HG02588 (cell line): ENCODE measurements around the gene TRMT2A.
"Not testable (repeated sequence)": the region's sequence is repeated elsewhere in the genome, so short reads cannot be mapped to it uniquely, and the experiment has no call there.

Experiments used
- ATAC-seq: cut with Tn5 transposase; IDR thresholded peaks from one replicate; pipeline ENCODE4 v1.9.1; 2021; ENCODE audit warnings: mild to moderate bottlenecking, moderate library complexity; ENCODE audit not compliant: unreplicated experiment

The TRMT2A gene, protein sequence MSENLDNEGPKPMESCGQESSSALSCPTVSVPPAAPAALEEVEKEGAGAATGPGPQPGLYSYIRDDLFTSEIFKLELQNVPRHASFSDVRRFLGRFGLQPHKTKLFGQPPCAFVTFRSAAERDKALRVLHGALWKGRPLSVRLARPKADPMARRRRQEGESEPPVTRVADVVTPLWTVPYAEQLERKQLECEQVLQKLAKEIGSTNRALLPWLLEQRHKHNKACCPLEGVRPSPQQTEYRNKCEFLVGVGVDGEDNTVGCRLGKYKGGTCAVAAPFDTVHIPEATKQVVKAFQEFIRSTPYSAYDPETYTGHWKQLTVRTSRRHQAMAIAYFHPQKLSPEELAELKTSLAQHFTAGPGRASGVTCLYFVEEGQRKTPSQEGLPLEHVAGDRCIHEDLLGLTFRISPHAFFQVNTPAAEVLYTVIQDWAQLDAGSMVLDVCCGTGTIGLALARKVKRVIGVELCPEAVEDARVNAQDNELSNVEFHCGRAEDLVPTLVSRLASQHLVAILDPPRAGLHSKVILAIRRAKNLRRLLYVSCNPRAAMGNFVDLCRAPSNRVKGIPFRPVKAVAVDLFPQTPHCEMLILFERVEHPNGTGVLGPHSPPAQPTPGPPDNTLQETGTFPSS

GRCh38 chr22:20116951-20117632 lies at the start of gene TRMT2A:
TRMT2A (minus strand) TSS chr22:20117226; CDS start chr22:20116906, 320 bp downstream.
- ATAC-seq, result peak; percentile 75

DNA sequence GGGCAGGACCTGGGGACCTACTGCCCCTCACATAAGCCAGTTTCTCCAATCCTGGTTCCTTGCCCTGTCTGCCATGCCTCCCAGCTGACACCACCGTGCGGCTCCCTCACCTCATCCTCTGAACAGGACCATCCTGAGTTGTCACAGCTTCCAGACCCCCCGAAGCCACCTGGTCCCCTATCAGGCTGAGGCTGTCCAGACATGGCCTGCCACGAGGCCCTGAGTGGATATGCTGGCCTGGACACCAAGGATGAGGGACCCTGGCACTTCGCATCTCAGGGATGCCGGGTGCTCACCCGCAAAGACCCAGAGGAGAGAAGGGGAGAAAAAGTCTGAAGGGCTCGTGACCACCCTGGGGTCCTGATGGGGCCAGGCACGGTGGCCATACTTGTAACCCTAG lies 49.7 kb upstream of the TRMT2A start:
- no peak for ATAC-seq

- ATAC-seq, result no peak
Observed at GRCh38 chr22:20165913-20166312, 48.9 kb upstream of the TRMT2A start.

DNA sequence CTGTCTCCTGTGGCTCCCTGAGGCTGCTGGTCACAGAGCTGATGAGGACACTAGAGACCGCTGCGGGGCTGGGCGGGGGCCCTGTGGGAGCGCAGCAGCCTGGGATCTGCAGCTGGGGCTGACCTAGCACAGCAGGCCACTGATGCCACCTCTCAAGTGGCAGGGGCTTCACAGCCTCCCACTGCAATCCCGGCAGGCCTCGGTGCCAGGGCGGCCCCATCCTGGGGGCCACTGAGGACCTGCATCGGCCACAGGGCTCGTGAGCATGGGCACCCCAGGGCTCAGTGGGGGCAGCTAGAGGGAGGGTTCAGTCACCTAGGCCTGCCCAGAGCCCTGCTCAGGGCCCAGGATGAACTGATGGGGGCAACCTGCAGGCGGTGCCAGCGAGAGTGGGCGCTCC lies 48.4 kb upstream of the TRMT2A start:
- no peak for ATAC-seq

DNA sequence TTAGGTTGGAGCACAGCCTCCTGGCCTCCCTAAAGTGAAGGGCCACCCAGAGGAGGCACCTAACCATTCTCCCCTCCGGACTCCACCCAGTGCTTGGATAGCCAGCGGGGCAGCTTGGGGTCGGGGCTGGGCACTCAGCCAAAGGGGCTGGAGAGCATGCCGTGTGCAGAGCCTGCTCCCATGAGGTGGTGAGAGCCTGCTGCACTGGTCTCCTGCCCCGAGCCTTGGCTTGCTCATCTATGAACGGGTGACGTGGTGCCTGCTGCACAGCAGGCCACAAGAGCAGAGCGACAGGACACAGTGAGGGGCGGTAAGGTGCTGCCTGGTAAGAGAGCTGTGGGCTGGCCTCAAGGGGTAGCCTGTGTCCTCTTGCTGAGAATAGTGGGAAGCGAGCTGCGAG lies 47.8 kb upstream of the TRMT2A start:
- ATAC-seq, result no peak

DNA sequence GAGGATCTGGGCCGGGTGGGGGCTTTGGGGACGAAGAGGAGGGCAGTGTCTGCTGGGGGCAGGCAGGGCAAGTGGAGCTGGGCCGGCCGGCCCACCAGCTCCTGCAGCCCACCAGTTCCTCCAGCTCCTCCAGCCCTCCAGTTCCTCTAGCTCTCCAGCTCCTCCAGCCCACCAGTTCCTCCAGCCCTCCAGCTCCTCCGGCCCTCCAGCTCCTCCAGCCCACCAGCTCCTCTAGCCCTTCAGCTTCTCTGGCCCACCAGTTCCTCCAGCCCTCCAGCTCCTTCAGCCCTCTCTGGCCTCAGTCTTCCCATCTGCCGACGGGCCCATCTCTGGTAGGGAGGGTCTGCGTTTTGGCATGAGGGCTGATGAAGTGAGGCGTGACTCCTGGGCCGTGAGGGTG lies 43.0 kb upstream of the TRMT2A start:
- no peak for ATAC-seq

DNA sequence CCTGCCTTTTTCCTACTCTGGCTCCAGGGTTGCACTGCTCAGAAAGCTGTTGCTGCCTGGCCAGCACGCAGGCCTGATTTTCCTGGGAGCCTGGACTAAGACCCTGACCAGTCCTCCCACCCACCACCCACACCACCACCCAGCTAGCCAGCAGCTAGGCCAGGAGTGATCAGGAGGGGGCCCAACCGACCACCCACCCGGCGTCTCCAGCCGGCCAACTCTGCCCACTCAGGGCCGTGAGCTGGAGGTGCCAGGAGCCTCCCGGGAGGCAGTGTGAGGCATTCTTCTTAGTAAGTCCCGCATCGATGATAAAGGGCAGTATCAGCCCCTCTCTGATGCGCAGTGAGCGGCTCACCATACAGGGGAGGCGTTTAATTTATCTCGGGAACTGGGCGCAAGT lies 42.5 kb upstream of the TRMT2A start:
- not testable (repeated sequence) for ATAC-seq

DNA sequence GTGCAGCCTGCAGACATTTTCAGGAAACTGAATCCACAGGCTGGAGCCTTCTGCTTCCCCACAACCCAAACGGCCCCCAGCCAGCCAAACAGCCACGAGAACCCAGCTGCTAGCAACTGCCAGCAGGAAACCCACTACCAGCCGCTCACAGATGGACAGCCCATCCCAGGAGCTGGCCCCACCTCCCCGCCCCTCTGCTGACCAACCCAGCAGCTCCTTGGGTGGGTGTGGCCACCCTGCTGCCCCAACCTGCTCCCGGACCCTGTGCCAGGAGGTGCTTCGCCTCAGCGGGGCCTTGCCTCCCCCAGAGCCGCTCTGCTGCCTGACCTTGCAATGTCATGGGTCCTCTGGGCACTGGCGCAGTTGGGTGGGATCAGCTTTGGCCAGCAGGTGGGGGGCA lies 42.0 kb upstream of the TRMT2A start:
- ATAC-seq, result no peak

GRCh38 chr22:20158391-20159036 lies 41.5 kb upstream of the TRMT2A start:
- no peak for ATAC-seq

GRCh38 chr22:20157430-20158183 lies 40.6 kb upstream of the TRMT2A start:
- ATAC-seq, result no peak

- ATAC-seq, result no peak
Observed at GRCh38 chr22:20156611-20157429, 39.8 kb upstream of the TRMT2A start.

- no peak for ATAC-seq
Observed at GRCh38 chr22:20156042-20156389, 39.0 kb upstream of the TRMT2A start.

GRCh38 chr22:20155330-20156041 lies 38.5 kb upstream of the TRMT2A start:
- ATAC-seq, result no peak

DNA sequence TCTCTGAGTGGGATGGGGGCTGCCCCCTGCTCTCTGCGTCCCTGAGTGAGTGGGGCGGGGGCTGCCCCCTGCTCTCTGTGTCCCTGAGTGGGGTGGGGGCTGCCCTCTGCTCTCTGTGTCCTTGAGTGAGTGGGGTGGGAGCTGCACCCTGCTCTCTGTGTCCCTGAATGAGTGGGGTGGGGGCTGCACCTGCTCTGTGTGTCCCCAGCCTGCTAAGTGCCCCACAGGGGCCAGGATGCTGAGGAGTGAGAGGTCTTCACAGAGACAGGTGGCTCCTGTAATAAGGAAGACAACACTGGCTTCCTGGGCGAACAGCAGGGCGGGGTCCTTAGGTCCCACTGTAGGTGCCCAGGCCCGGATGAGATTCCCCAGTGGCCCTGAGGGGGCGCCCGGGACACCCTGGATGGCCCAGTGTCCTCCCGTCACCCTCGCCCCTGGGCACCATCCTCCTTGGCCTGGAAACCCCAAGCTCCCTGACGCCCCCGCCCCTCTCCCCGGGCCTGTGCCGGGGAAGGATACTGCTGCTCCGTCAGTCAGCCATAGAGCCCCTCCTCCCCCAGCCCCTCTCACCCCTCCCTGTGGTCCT lies 37.7 kb upstream of the TRMT2A start:
- no peak for ATAC-seq

DNA sequence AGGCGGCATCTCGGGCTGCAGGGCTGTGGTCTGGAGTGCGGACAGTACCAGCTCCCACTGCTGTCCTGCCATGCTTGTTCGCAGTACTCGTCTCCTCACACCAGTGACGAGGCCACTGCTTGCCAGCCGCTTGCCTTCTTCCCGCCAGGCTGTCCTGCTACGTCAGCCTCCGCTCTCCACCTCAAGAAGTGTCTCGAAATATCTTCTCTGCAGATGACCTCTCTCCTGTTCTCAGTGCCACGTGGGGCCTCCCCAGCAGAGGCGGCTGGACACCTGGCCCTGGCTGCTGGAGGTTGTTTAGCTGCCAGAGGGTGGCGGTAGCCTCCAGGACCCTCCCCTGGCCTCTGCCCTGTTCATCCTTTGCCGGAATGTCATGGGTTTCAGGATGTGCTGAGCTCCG lies 36.9 kb upstream of the TRMT2A start:
- no peak for ATAC-seq

- no peak for ATAC-seq
Observed at GRCh38 chr22:20152464-20152890, 35.5 kb upstream of the TRMT2A start.

DNA sequence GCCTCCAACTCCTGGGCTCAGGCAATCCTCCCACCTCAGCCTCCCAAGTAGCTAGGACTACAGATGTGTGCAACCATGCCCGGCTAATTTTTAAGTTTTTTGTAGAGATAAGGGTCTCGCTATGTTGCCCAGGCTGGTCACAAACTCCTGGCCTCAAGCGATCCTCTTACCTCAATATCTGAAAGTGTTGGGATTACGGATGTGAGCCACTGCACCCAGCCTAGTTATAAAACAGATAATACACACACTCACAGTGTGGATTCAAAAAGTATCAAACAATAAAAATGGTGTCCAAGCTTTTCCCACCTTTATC lies 34.2 kb upstream of the TRMT2A start:
- no peak for ATAC-seq

DNA sequence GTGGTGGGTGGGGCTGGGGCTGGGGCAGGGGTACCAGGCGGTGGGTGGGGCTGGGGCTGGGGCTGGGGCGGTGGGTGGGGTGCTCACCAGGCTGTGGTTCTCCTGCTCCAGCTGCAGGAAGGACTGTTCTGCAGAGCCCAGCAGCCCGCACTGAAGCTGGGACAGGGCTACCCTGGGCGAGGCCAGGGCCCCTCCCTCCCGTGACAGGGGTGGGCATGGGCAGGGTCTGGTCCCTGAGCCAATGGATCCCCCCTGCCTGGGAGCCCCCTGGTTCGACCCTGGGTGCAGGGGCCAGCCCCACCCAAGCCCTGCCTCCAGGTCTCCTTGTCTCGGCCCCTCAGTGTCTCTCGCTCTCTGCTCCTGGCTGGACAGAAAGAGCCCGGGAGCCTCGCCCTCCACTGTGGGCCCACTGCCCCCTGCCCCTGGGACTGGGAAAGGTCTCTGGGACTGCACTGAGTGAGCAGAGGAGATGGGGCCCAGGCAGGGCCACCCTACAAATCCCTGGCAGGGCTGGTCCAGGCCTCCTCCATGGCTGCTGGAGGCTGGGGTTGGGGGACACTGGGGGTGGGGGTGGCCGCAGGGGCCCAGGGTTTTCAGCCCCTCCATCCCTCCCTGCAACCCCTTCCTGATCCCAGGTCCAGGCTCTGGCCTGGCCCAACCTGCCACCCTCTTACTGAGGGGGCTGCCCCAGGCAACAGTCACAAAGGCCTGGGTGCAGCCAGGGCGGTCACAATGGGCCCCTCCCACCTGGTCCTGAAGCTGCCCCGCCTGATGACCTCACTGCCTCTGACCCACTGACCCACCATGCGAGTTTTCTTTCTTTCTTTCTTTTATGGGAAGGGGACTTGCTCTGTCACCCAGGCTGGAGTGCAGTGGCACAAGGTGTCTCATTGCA lies 33.6 kb upstream of the TRMT2A start, which contains the start of gene CCDC188:
TSS of gene CCDC188 (minus strand) at position 675 of the 895 bp plus-strand sequence. CDS start at position 606, 69 bp downstream.
- no peak for ATAC-seq
